ENCODE data around the gene FOXC2.

The FOXC2 gene

GRCh38 chr16:86566601-86566965 lies at the start of gene FOXC2:
Gene FOXC2, plus strand, starts transcription at chr16:86566829. Its CDS starts 507 bp downstream, at chr16:86567336.
- DNase-seq (ENCODE audit: low read depth): peak; percentile 94

GRCh38 chr16:86517033-86517432 lies 49.6 kb upstream of the FOXC2 start:
- DNase-seq (ENCODE audit: low read depth): no peak

GRCh38 chr16:86517652-86518258 lies 48.9 kb upstream of the FOXC2 start:
- DNase-seq (ENCODE audit: low read depth): peak; percentile 80

GRCh38 chr16:86519007-86519648 lies 47.5 kb upstream of the FOXC2 start:
- no peak for DNase-seq (ENCODE audit: low read depth)

GRCh38 chr16:86519649-86520316 lies 46.8 kb upstream of the FOXC2 start:
- peak; percentile 43 for DNase-seq (ENCODE audit: low read depth)

GRCh38 chr16:86520317-86521210 lies 46.1 kb upstream of the FOXC2 start:
- DNase-seq (ENCODE audit: low read depth): no peak

- DNase-seq (ENCODE audit: low read depth): no peak
Measured at GRCh38 chr16:86521236-86522197, 45.1 kb upstream of the FOXC2 start.

GRCh38 chr16:86522634-86523033 lies 44.0 kb upstream of the FOXC2 start:
- DNase-seq (ENCODE audit: low read depth): no peak

- DNase-seq (ENCODE audit: low read depth): no peak
Measured at GRCh38 chr16:86523166-86523740, 43.4 kb upstream of the FOXC2 start.

- no peak for DNase-seq (ENCODE audit: low read depth)
Measured at GRCh38 chr16:86524029-86524428, 42.6 kb upstream of the FOXC2 start.

- DNase-seq (ENCODE audit: low read depth): no peak
Measured at GRCh38 chr16:86525696-86526095, 40.9 kb upstream of the FOXC2 start.

- no peak for DNase-seq (ENCODE audit: low read depth)
Measured at GRCh38 chr16:86527366-86527765, 39.3 kb upstream of the FOXC2 start.

- no peak for DNase-seq (ENCODE audit: low read depth)
Measured at GRCh38 chr16:86528061-86528929, 38.3 kb upstream of the FOXC2 start.

GRCh38 chr16:86529160-86529559 lies 37.5 kb upstream of the FOXC2 start:
- peak; percentile 79 for DNase-seq (ENCODE audit: low read depth)

- no peak for DNase-seq (ENCODE audit: low read depth)
Measured at GRCh38 chr16:86530251-86531190, 36.1 kb upstream of the FOXC2 start.

GRCh38 chr16:86531191-86531545 lies 35.5 kb upstream of the FOXC2 start:
- DNase-seq (ENCODE audit: low read depth): no peak

- no peak for DNase-seq (ENCODE audit: low read depth)
Measured at GRCh38 chr16:86531641-86532525, 34.7 kb upstream of the FOXC2 start.

GRCh38 chr16:86532526-86532815 lies 34.2 kb upstream of the FOXC2 start:
- DNase-seq (ENCODE audit: low read depth): no peak
